ENCODE measurements around the gene FIGN.

DNA sequence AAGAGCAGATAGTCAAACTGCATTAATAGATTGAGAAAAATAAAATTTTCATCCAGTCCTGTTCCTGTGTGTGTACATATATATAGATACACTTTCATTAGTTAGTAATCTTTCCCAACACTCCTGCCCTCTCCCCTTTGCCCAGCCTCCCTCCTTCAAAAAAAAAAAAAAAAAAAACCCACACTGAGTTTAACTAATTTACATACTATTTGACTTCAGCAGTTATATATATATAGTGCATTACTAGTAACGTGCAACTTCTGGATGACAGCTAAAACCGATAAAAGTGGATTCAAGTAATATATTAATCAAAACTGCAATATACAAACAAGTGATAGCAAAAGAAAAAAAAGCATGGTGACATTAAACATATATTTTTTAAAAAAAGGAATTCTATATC is 1.4 kb downstream of the FIGN start:
- TF ChIP-seq, protein P1, sequence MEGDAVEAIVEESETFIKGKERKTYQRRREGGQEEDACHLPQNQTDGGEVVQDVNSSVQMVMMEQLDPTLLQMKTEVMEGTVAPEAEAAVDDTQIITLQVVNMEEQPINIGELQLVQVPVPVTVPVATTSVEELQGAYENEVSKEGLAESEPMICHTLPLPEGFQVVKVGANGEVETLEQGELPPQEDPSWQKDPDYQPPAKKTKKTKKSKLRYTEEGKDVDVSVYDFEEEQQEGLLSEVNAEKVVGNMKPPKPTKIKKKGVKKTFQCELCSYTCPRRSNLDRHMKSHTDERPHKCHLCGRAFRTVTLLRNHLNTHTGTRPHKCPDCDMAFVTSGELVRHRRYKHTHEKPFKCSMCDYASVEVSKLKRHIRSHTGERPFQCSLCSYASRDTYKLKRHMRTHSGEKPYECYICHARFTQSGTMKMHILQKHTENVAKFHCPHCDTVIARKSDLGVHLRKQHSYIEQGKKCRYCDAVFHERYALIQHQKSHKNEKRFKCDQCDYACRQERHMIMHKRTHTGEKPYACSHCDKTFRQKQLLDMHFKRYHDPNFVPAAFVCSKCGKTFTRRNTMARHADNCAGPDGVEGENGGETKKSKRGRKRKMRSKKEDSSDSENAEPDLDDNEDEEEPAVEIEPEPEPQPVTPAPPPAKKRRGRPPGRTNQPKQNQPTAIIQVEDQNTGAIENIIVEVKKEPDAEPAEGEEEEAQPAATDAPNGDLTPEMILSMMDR (IDR thresholded peaks at IDR 0.05 in 2 of 3, conservative IDR thresholded peaks at IDR 0.05 in 1 of 3; ENCODE audit: borderline replicate concordance in 1 of 3, insufficient read depth in 1 of 3, low read depth in 2 of 3, low read length in 2 of 3), result no peak
- no peak for TF ChIP-seq RAD21 (IDR thresholded peaks at IDR 0.05; ENCODE audit: low read depth)

All from HCT116 (cell line).